WTC11 (cell line): ENCODE measurements around the gene DCAF10. TPM values are rescaled to one million over a fixed set of nuclear protein-coding genes. Genes with fewer than 3 reads are reported as not detected.
"Not testable (repeated sequence)": the region's sequence is repeated elsewhere in the genome, so short reads cannot be mapped to it uniquely, and the experiment has no call there.

ENCODE experiments used
- ATAC-seq: fragments of 200-7000 bp; cut with Tn5 transposase; 2 replicates; pipeline ENCODE4 v1.10.0; 2021; ENCODE audit warnings: mild to moderate bottlenecking, moderate library complexity
- CTCF ChIA-PET: fragments of 300-600 bp; sonication (Branson Sonifier 250); formaldehyde crosslinking; loops from one replicate; lab custom pipeline; 2021; ENCODE audit warnings: antibody characterized with exemption; lab: Charles Lee
- POLR2A ChIA-PET: fragments of 350-600 bp; sonication (Branson Sonifier 250); formaldehyde crosslinking; loops from one replicate; lab custom pipeline; 2021; ENCODE audit warnings: antibody characterized with exemption; lab: Charles Lee
- DNase-seq: peaks from one replicate; pipeline ENCODE4 v3.0.0; 2021; ENCODE audit warnings: low spot score
- H3K27ac Mint-ChIP-seq: 2 replicates; pipeline ENCODE4 v1.8.0; 2021; ENCODE audit warnings: mixed read lengths
- H3K27me3 Mint-ChIP-seq: 2 replicates; pipeline ENCODE4 v1.8.0; 2021; ENCODE audit warnings: low read depth, mild to moderate bottlenecking, moderate library complexity, mixed read lengths
- H3K36me3 Mint-ChIP-seq: 2 replicates; pipeline ENCODE4 v1.8.0; 2021; ENCODE audit warnings: mixed read lengths
- H3K4me1 Mint-ChIP-seq: 2 replicates; pipeline ENCODE4 v1.8.0; 2022; ENCODE audit warnings: mixed read lengths
- H3K4me3 Mint-ChIP-seq: 2 replicates; pipeline ENCODE4 v1.8.0; 2021; ENCODE audit warnings: mild to moderate bottlenecking, moderate library complexity, mixed read lengths
- H3K9me3 Mint-ChIP-seq: 2 replicates; pipeline ENCODE4 v1.8.0; 2021; ENCODE audit warnings: mixed read lengths
- AR ChIP-seq: fragments of 250-450 bp; sonication (Bioruptor Pico); IDR thresholded peaks from 2 replicates; pipeline ENCODE4 v1.9.0; 2021; ENCODE audit warnings: mild to moderate bottlenecking
- ARID4B ChIP-seq: sonication (generic); formaldehyde crosslinking; IDR thresholded peaks from 2 replicates; pipeline ENCODE4 v1.8.0; 2023; ENCODE audit warnings: missing genetic modification reagents, mild to moderate bottlenecking, borderline replicate concordance
- ATF1 ChIP-seq: sonication (generic); formaldehyde crosslinking; IDR thresholded peaks from 2 replicates; pipeline ENCODE4 v1.8.1; 2023; ENCODE audit warnings: mild to moderate bottlenecking, moderate library complexity, missing genetic modification reagents
- ATF2 ChIP-seq: sonication (generic); formaldehyde crosslinking; IDR thresholded peaks from 2 replicates; pipeline ENCODE4 v1.8.1; 2022; ENCODE audit warnings: low read depth, missing genetic modification reagents, borderline replicate concordance
- E2F5 ChIP-seq: sonication (generic); formaldehyde crosslinking; IDR thresholded peaks from 2 replicates; pipeline ENCODE4 v1.8.1; 2022; ENCODE audit warnings: mild to moderate bottlenecking, moderate library complexity, missing genetic modification reagents
- ERG ChIP-seq: fragments of 250-450 bp; sonication (Bioruptor Pico); IDR thresholded peaks from 2 replicates; pipeline ENCODE4 v1.8.0; 2021; ENCODE audit warnings: mild to moderate bottlenecking
- FOXJ3 ChIP-seq: sonication (generic); formaldehyde crosslinking; IDR thresholded peaks from 2 replicates; pipeline ENCODE4 v1.9.0; 2021; ENCODE audit warnings: missing genetic modification reagents, mild to moderate bottlenecking, borderline replicate concordance
- GRHL2 ChIP-seq: fragments of 250-450 bp; sonication (Bioruptor Pico); IDR thresholded peaks from 2 replicates; pipeline ENCODE4 v1.8.0; 2022; ENCODE audit warnings: mild to moderate bottlenecking, moderate library complexity; ENCODE audit not compliant: insufficient replicate concordance, severe bottlenecking
- SMAD4 ChIP-seq: sonication (generic); formaldehyde crosslinking; IDR thresholded peaks from 2 replicates; pipeline ENCODE4 v1.8.0; 2022; ENCODE audit warnings: mild to moderate bottlenecking, missing genetic modification reagents
- TP53 ChIP-seq: sonication (generic); formaldehyde crosslinking; IDR thresholded peaks from 2 replicates; pipeline ENCODE4 v1.8.1; 2023; ENCODE audit warnings: mild to moderate bottlenecking, missing genetic modification reagents
- ZNF232 ChIP-seq: sonication (generic); formaldehyde crosslinking; IDR thresholded peaks from 2 replicates; pipeline ENCODE4 v1.8.0; 2022; ENCODE audit warnings: mild to moderate bottlenecking, missing genetic modification reagents
- ZNF317 ChIP-seq: sonication (generic); formaldehyde crosslinking; IDR thresholded peaks from 2 replicates; pipeline ENCODE4 v1.8.1; 2023; ENCODE audit warnings: low read depth, mild to moderate bottlenecking, moderate library complexity, missing genetic modification reagents, borderline replicate concordance
- ZNF671 ChIP-seq: fragments of 250-450 bp; sonication (Bioruptor Pico); IDR thresholded peaks from 2 replicates; pipeline ENCODE4 v1.8.0; 2021; ENCODE audit warnings: mild to moderate bottlenecking
- total RNA-seq: library from RNA; stranded (reverse); gene quantifications from 3 replicates; pipeline ENCODE4 v1.2.3, GENCODE V29; 2021
- TF ChIP-seq, protein P1 (sequence below): sonication (generic); formaldehyde crosslinking; IDR thresholded peaks from 2 replicates; pipeline ENCODE4 v1.8.1; 2023; ENCODE audit warnings: mild to moderate bottlenecking, moderate library complexity, missing genetic modification reagents
- TF ChIP-seq, protein P2 (sequence below): sonication (generic); formaldehyde crosslinking; IDR thresholded peaks from 2 replicates; pipeline ENCODE4 v1.8.0; 2022; ENCODE audit warnings: mild to moderate bottlenecking, missing genetic modification reagents

DCAF10 gene
- total RNA-seq, 1 experiment from 2014 or later, result 11.7 TPM

- TF ChIP-seq E2F5 (CRISPR knock-in tag) (no peak), ZNF232 (CRISPR knock-in tag) (no peak), AR (CRISPR knock-in tag) (no peak), ATF1 (no peak), ZNF671 (CRISPR knock-in tag) (no peak), GRHL2 (CRISPR knock-in tag) (no peak), ZNF317 (CRISPR knock-in tag) (no peak), TP53 (CRISPR knock-in tag) (no peak), ATF2 (CRISPR knock-in tag) (no peak), FOXJ3 (CRISPR knock-in tag) (no peak), ERG (CRISPR knock-in tag) (no peak)
- TF ChIP-seq, protein P1, sequence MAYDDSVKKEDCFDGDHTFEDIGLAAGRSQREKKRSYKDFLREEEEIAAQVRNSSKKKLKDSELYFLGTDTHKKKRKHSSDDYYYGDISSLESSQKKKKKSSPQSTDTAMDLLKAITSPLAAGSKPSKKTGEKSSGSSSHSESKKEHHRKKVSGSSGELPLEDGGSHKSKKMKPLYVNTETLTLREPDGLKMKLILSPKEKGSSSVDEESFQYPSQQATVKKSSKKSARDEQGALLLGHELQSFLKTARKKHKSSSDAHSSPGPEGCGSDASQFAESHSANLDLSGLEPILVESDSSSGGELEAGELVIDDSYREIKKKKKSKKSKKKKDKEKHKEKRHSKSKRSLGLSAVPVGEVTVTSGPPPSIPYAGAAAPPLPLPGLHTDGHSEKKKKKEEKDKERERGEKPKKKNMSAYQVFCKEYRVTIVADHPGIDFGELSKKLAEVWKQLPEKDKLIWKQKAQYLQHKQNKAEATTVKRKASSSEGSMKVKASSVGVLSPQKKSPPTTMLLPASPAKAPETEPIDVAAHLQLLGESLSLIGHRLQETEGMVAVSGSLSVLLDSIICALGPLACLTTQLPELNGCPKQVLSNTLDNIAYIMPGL (CRISPR knock-in tag), result no peak
- TF ChIP-seq, protein P2, sequence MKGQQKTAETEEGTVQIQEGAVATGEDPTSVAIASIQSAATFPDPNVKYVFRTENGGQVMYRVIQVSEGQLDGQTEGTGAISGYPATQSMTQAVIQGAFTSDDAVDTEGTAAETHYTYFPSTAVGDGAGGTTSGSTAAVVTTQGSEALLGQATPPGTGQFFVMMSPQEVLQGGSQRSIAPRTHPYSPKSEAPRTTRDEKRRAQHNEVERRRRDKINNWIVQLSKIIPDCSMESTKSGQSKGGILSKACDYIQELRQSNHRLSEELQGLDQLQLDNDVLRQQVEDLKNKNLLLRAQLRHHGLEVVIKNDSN (CRISPR knock-in tag), result no peak
Measured at GRCh38 chr9:37880916-37881479, 80.4 kb downstream of the DCAF10 start (continued).

GRCh38 chr9:37887977-37888583, 87.5 kb downstream of the DCAF10 start:
- H3K4me1 Mint-ChIP-seq, H3K4me3 Mint-ChIP-seq, H3K27me3 Mint-ChIP-seq, CTCF ChIA-PET, ATAC-seq, POLR2A ChIA-PET, H3K9me3 Mint-ChIP-seq, H3K27ac Mint-ChIP-seq, DNase-seq: not testable (repeated sequence)
- H3K36me3 Mint-ChIP-seq, result peaks cover 32% of the 10 kb centered on the region

GRCh38 chr9:37889536-37889935, 88.9 kb downstream of the DCAF10 start:
- ChIA-PET CTCF (no interaction called here), POLR2A (no interaction called here)
- Mint-ChIP-seq H3K4me1 (no peaks in the 10 kb centered on the region), H3K9me3 (peaks cover 6% of the 10 kb centered on the region), H3K4me3 (no peak overlapping the region), H3K36me3 (peaks cover 42% of the 10 kb centered on the region), H3K27me3 (no peaks in the 10 kb centered on the region), H3K27ac (no peak overlapping the region)
- ATAC-seq (no peak), DNase-seq (no peak)
- TF ChIP-seq ARID4B (no peak), SMAD4 (CRISPR knock-in tag) (no peak), E2F5 (CRISPR knock-in tag) (no peak), TP53 (CRISPR knock-in tag) (no peak)
